ENCODE measurements around the gene RPLP2. TPM values are rescaled to one million over a fixed set of nuclear protein-coding genes. Genes with fewer than 3 reads are reported as not detected.

Gene RPLP2
- total and polyA plus RNA-seq, 2 donors (not counting 1 experiment from before 2014, with no cell fraction given) = 525 to 3,947 TPM

GRCh38 chr11:764322-765024, 45.3 kb upstream of the RPLP2 start:
- 97% methylated on average over 16 of the region's 18 CpGs for WGBS (ENCODE audit: insufficient coverage)
- TF ChIP-seq CTCF (IDR thresholded peaks at IDR 0.05) (no peak), EZH2 (IDR thresholded peaks at IDR 0.05; ENCODE audit: borderline replicate concordance, insufficient read depth, low read depth, low read length, poor library complexity, severe bottlenecking) (no peak)
- H4K20me1 ChIP-seq (ENCODE audit: control insufficient read depth, insufficient read depth, low read length, poor library complexity, severe bottlenecking) = peaks cover 17% of the 10 kb centered on the region
- ATAC-seq (ENCODE audit: low read depth) = no peak
- H3K9me3 Mint-ChIP-seq (ENCODE audit: insufficient read depth) = no peaks in the 10 kb centered on the region
- no peak overlapping the region for H3K4me3 Mint-ChIP-seq
- no peak overlapping the region for H3K27ac ChIP-seq (ENCODE audit: low read length in 2 of 2)
- CTCF ChIA-PET = interaction anchor here (1.3 to 3.4 kb wide), 6 partner anchors 15 to 209 kb away, joined by 4 to 16 read pairs (median 8); partner anchors contain the start of gene TALDO1
- H3K36me3 ChIP-seq (replicated peaks in 1 of 2; ENCODE audit: control extremely low read depth in 1 of 2, control insufficient read depth in 1 of 2, extremely low read depth in 1 of 2, insufficient read depth in 2 of 2, low read length in 1 of 2) = peaks cover 2 to 48% of the 10 kb centered on the region in 2 experiments
- no peaks in the 10 kb centered on the region for H3K27me3 ChIP-seq (replicated peaks in 1 of 4; ENCODE audit: control extremely low read depth in 1 of 4, control insufficient read depth in 3 of 4, insufficient read depth in 4 of 4, low read length in 3 of 4)
- no peak for DNase-seq
- POLR2A ChIA-PET = no interaction called here
- H2AFZ ChIP-seq (ENCODE audit: insufficient read depth, low read depth, low read length, poor library complexity, severe bottlenecking) = no peak overlapping the region
- H3K4me1 ChIP-seq (ENCODE audit: control insufficient read depth in 2 of 2, insufficient read depth in 2 of 2, low read length in 2 of 2) = no peaks in the 10 kb centered on the region
- no peak overlapping the region for H3K4me2 ChIP-seq (replicated peaks; ENCODE audit: low read depth, low read length, poor library complexity, severe bottlenecking)
- no peaks in the 10 kb centered on the region for H3K27me3 Mint-ChIP-seq
- intact Hi-C loops (cut with micrococcal nuclease) = loop anchor here (1.0 kb wide), 4 partner anchors 36 to 316 kb away; no protein-coding TSS in a partner anchor
- peaks cover 2% of the 10 kb centered on the region for H3K4me1 Mint-ChIP-seq
- no peaks in the 10 kb centered on the region for H3K9me3 ChIP-seq (ENCODE audit: control extremely low read depth in 1 of 3, control insufficient read depth in 2 of 3, insufficient read depth in 1 of 3, low read length in 2 of 3)
- H3K79me2 ChIP-seq (ENCODE audit: control insufficient read depth, insufficient read depth, low read length) = no peaks in the 10 kb centered on the region
- no peak overlapping the region for H3K9ac ChIP-seq (ENCODE audit: low read length)
- H3K27ac Mint-ChIP-seq = no peak overlapping the region
- H3K4me3 ChIP-seq (ENCODE audit: control extremely low read depth in 1 of 5, extremely low read depth in 1 of 5, insufficient read depth in 1 of 5, low read depth in 2 of 5, low read length in 4 of 5) = no peak overlapping the region
